A673 (cell line): Measurements from ENCODE around the gene SERINC4. TPM values are rescaled to one million over a fixed set of nuclear protein-coding genes. Genes with fewer than 3 reads are reported as not detected.
"Not testable (repeated sequence)": the region's sequence is repeated elsewhere in the genome, so short reads cannot be mapped to it uniquely, and the experiment has no call there.

ENCODE experiments used
- Bru-seq: library from RNA; stranded (reverse); fragments of 400-500 nt; gene quantifications from one replicate; lab custom pipeline; 2021; lab: Mats Ljungman, UMichigan
- BruChase-seq, 2 experiments: library from RNA; stranded (reverse); fragments of 400-500 nt; gene quantifications; one replicate each; lab custom pipeline; 2021; lab: Mats Ljungman, UMichigan
- BruUV-seq: library from RNA; stranded (reverse); fragments of 400-500 nt; replicated peaks from 2 replicates; lab custom pipeline; 2021; lab: Mats Ljungman, UMichigan
- CTCF ChIA-PET: fragments of 300-600 bp; sonication (Branson Sonifier 250); formaldehyde crosslinking; loops from one replicate; lab custom pipeline; 2022; ENCODE audit warnings: antibody characterized with exemption; lab: Charles Lee
- POLR2A ChIA-PET: fragments of 300-600 bp; sonication (Branson Sonifier 250); formaldehyde crosslinking; loops from one replicate; lab custom pipeline; 2022; ENCODE audit warnings: antibody characterized with exemption; ENCODE audit not compliant: low non-redundant PET; lab: Charles Lee
- DNase-seq: peaks from one replicate; pipeline ENCODE4 v3.0.0-alpha.2; 2015; ENCODE audit warnings: low spot score
- H3K27ac ChIP-seq: fragments of 200-600 bp; sonication (generic); 2 replicates; pipeline ENCODE4 v1.5.1; 2016; ENCODE audit warnings: mixed run types, low read depth, mild to moderate bottlenecking, mixed read lengths, antibody characterized with exemption, low read length; ENCODE audit not compliant: poor library complexity, severe bottlenecking
- H3K27me3 ChIP-seq: fragments of 200-600 bp; sonication (generic); replicated peaks from 2 replicates; pipeline ENCODE4 v1.6.1; 2017; ENCODE audit warnings: mixed run types, low read depth, mild to moderate bottlenecking, mixed read lengths, antibody characterized with exemption, low read length; ENCODE audit not compliant: insufficient read depth, poor library complexity
- H3K36me3 ChIP-seq: fragments of 200-600 bp; sonication (generic); 2 replicates; pipeline ENCODE4 v1.6.1; 2016; ENCODE audit warnings: mixed run types, mild to moderate bottlenecking, mixed read lengths, antibody characterized with exemption, low read length; ENCODE audit not compliant: insufficient read depth, poor library complexity, severe bottlenecking
- H3K4me1 ChIP-seq: fragments of 200-600 bp; sonication (generic); 2 replicates; pipeline ENCODE4 v1.6.1; 2017; ENCODE audit warnings: mixed run types, mild to moderate bottlenecking, mixed read lengths, antibody characterized with exemption, low read length; ENCODE audit not compliant: insufficient read depth, poor library complexity, severe bottlenecking
- H3K4me3 ChIP-seq: fragments of 200-600 bp; sonication (generic); 2 replicates; pipeline ENCODE4 v1.5.1; 2016; ENCODE audit warnings: low read depth, mixed run types, mild to moderate bottlenecking, mixed read lengths, low read length; ENCODE audit not compliant: poor library complexity, severe bottlenecking
- H3K9me3 ChIP-seq: fragments of 200-600 bp; sonication (generic); 2 replicates; pipeline ENCODE4 v1.6.1; 2016; ENCODE audit warnings: mixed run types, low read depth, mild to moderate bottlenecking, mixed read lengths, antibody characterized with exemption, low read length; ENCODE audit not compliant: poor library complexity, severe bottlenecking
- EZH2 ChIP-seq: fragments of 200-600 bp; sonication (generic); IDR thresholded peaks from 2 replicates; pipeline ENCODE4 v1.6.1; 2017; ENCODE audit warnings: borderline replicate concordance, low read depth, mild to moderate bottlenecking, mixed read lengths, antibody characterized with exemption, low read length; ENCODE audit not compliant: poor library complexity, severe bottlenecking
- intact Hi-C: fragments of 100-400 bp; cut with micrococcal nuclease; formaldehyde crosslinking; loops from one replicate; pipeline ENCODE4 v1.10.0; 2022; ENCODE audit not compliant: unreplicated experiment
- long read RNA-seq: library from polyadenylated mRNA; stranded (forward); transcript quantifications from one replicate; pipeline ENCODE4 v2.0.0, GENCODE V29; 2022
- total RNA-seq: library from RNA; stranded (reverse); gene quantifications from 2 replicates; pipeline ENCODE4 v1.2.3, GENCODE V29; 2021
- TF ChIP-seq, protein P1 (sequence below): fragments of 300-800, 200-600 bp; sonication (generic); conservative IDR thresholded peaks from 2 replicates; pipeline ENCODE4 v1.5.1; 2017; ENCODE audit warnings: low read depth, mild to moderate bottlenecking, antibody characterized with exemption, low read length, moderate library complexity, mixed read lengths

SERINC4 gene
- total RNA-seq, result 0.33 TPM in 1 of 2 replicates, not detected in the other
- percentile 21 among the genes with signal in this experiment for Bru-seq, nascent RNA
- BruChase-seq, experiment 1, labeled RNA remaining after a 2-hour chase, result percentile 26 among the genes with signal in this experiment
- percentile 44 among the genes with signal in this experiment for BruChase-seq, experiment 2, labeled RNA remaining after a 6-hour chase
- long read RNA-seq, result 0 reads

DNA sequence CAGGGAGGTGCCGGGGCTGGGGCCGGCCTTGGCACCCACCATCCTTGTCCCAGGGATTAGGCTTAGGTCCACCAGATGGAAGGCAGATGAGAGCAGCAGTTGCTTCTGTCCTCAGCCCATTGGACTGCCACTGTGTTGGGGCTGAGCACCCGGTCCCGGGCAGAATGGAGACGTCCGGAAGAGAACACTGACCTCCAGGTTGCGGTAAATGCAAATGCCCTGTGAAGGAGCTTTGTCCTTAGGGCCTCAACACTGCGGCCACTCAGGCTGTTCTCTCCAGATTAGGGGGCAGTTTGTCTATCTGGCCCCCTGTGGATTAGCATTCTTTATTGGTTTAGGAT is at the start of gene SERINC4:
Gene SERINC4 (minus strand): TSS at position 276 of the 341 bp plus-strand sequence. CDS start 234 bp downstream, at position 42.
- ChIA-PET POLR2A (interaction anchor here (0.8 kb wide), 1 partner anchor 11 kb away, joined by 3 read pairs; no protein-coding TSS in a partner anchor), CTCF (interaction anchor here (1.0 kb wide), 1 partner anchor 25 kb away, joined by 3 read pairs; the partner anchor contains the start of gene MFAP1)
- H3K27me3 ChIP-seq, result no peaks in the 10 kb centered on the region

GRCh38 chr15:43845421-43845820 is 45.4 kb upstream of the SERINC4 start:
- Histone ChIP-seq H3K27me3 (no peaks in the 10 kb centered on the region), H3K9me3 (no peaks in the 10 kb centered on the region), H3K36me3 (peaks cover 58% of the 10 kb centered on the region), H3K4me3 (no peak overlapping the region), H3K4me1 (no peaks in the 10 kb centered on the region), H3K27ac (no peak overlapping the region)
- TF ChIP-seq EZH2, result no peak
- TF ChIP-seq, protein P1, sequence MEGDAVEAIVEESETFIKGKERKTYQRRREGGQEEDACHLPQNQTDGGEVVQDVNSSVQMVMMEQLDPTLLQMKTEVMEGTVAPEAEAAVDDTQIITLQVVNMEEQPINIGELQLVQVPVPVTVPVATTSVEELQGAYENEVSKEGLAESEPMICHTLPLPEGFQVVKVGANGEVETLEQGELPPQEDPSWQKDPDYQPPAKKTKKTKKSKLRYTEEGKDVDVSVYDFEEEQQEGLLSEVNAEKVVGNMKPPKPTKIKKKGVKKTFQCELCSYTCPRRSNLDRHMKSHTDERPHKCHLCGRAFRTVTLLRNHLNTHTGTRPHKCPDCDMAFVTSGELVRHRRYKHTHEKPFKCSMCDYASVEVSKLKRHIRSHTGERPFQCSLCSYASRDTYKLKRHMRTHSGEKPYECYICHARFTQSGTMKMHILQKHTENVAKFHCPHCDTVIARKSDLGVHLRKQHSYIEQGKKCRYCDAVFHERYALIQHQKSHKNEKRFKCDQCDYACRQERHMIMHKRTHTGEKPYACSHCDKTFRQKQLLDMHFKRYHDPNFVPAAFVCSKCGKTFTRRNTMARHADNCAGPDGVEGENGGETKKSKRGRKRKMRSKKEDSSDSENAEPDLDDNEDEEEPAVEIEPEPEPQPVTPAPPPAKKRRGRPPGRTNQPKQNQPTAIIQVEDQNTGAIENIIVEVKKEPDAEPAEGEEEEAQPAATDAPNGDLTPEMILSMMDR, result no peak
- DNase-seq, result no peak
- BruUV-seq, result no TSS peak
- POLR2A ChIA-PET, result interaction anchor here (0.6 kb wide), 1 partner anchor 317 kb away, joined by 3 read pairs; no protein-coding TSS in a partner anchor
- intact Hi-C loops, result no loop called here
- CTCF ChIA-PET, result no interaction called here

More for the DNA sequence above, at the start of gene SERINC4:
- Histone ChIP-seq H3K4me1 (no peaks in the 10 kb centered on the region), H3K36me3 (peaks cover 53% of the 10 kb centered on the region), H3K9me3 (no peaks in the 10 kb centered on the region), H3K27ac (peak within 1 kb of the TSS; percentile 67), H3K4me3 (peak within 1 kb of the TSS; percentile 82)
- intact Hi-C loops, result no loop called here
- no peak for DNase-seq
- TF ChIP-seq, protein P1, result no peak
- no peak for TF ChIP-seq EZH2
- no TSS peak for BruUV-seq

- POLR2A ChIA-PET, CTCF ChIA-PET, H3K9me3 ChIP-seq, intact Hi-C loops, DNase-seq, H3K4me3 ChIP-seq, H3K27me3 ChIP-seq, H3K4me1 ChIP-seq, BruUV-seq: not testable (repeated sequence)
- peaks cover 58% of the 10 kb centered on the region for H3K36me3 ChIP-seq
- H3K27ac ChIP-seq, result peak overlapping the region; percentile 62
These were observed 32.5 kb upstream of the SERINC4 start for GRCh38 chr15:43832485-43832884.

GRCh38 chr15:43831519-43832052 is 31.6 kb upstream of the SERINC4 start:
- H3K4me3 ChIP-seq, POLR2A ChIA-PET, BruUV-seq, intact Hi-C loops, H3K27me3 ChIP-seq, DNase-seq, H3K4me1 ChIP-seq, CTCF ChIA-PET, H3K9me3 ChIP-seq: not testable (repeated sequence)
- peaks cover 50% of the 10 kb centered on the region for H3K36me3 ChIP-seq
- H3K27ac ChIP-seq, result peak overlapping the region; percentile 62

- H3K27me3 ChIP-seq, DNase-seq, BruUV-seq, POLR2A ChIA-PET, intact Hi-C loops, H3K4me3 ChIP-seq, H3K4me1 ChIP-seq, CTCF ChIA-PET, H3K9me3 ChIP-seq: not testable (repeated sequence)
- Histone ChIP-seq H3K36me3 (peaks cover 42% of the 10 kb centered on the region), H3K27ac (peak overlapping the region; percentile 34)
These were observed 30.8 kb upstream of the SERINC4 start for GRCh38 chr15:43830691-43831275.
